Activated CD8-positive, alpha-beta memory T cell treated with anti-CD3 and anti-CD28 coated beads, Interleukin-2, amount 50 U/mL, for 1 hour (primary cell): ENCODE measurements around the gene BMPR2.
"Not testable (repeated sequence)": the region's sequence is repeated elsewhere in the genome, so short reads cannot be mapped to it uniquely, and the experiment has no call there.

Source experiments
- DNase-seq: peaks from one replicate; pipeline ENCODE4 v3.0.0-alpha.2; 2020; ENCODE audit errors: extremely low read depth

Gene BMPR2

DNA sequence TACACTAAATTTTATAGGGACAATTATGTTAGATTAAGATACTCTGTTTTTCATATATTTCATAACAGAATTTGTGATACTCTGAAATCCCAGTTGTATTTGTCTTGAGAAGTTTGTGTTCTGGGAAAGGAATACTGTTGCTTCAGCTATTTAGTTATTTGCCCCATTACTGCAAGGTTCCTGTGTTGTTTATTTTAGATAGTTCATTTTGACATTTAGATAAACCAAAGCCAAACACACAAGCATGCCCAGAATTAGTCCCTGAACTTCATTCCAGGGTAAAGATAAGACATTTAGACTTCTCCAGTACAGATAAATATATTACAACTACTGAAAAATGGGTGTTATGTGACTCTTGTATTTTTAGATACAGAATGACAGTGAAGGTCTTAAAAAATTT lies 74.7 kb downstream of the BMPR2 start:
- DNase-seq = no peak

DNA sequence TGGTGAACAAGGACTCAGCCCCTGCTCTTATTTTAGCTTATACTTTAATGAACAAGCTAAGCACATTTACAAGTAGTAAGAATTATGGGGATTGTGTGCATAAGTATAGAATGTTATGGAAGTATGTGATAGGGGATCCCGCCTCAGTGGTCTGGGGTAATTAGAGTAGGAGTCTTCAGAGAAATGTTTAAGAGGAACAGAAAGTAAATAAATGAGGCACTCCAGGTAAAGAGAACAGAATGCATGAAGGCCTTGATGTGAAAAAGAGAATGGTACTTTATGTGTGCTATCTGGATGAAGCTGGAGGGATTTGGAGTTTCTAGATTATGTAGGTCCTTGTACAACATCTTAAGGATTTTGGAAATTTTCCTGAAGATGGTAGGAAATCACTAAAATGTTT lies 76.6 kb downstream of the BMPR2 start:
- DNase-seq = no peak

- DNase-seq = no peak
Observed at GRCh38 chr2:202454536-202454935, 78.4 kb downstream of the BMPR2 start.

- DNase-seq = no peak
Observed at GRCh38 chr2:202455114-202455513, 79.0 kb downstream of the BMPR2 start.

DNA sequence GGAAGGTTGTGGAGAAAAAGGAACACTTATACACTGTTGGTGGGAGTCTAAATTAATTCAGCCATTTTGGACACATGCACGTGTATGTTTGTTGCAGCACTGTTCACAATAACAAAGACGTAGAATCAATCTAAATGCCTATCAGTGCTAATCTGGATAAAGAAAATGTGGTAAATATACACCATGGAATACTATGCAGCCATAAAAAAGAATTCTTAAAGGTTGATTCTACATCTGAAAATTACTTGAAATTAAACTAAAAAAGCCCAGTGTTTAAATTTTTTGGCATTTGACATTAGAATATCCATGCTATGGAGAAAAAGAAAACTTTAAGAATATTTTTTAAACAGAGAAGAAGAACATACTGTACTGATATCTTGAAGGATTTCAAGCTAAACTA lies 84.0 kb downstream of the BMPR2 start:
- DNase-seq = no peak

DNA sequence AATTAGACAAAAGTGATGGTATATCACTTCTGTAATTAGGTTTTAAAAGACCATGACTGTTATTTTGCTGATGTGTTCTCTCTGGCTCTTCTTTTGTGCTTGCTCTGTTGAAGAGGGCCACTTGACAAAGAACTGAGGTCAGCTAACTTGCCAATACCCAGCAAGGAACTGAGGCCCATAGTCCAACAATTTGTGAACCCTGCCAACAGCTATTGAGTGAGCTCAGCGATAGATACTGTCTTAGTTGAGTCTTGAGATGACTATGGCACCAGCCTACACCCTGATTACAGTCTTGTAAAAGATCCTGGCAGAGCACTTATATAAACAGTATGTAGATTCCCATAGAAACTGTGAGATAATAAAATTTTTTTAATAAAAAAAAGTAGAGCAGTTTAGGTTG lies 103.0 kb downstream of the BMPR2 start:
- no peak for DNase-seq

DNA sequence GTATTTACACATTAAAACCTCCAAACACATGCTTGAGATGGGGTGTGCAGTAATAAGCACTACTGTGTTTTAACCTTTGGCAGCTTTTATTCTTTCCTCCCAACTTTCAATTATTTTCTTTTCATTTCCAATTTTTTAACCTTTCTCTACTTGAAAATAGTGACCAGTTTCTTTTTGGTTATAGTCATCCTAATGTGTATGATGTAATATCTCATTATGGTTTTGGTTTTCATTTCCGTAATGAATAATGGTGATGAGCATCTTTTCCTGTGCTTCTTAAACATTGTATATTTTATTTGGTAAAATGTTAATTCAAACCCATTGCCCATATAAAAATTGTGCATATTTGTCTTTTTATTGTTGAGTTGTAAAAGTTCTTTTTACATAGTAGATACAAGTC lies 103.5 kb downstream of the BMPR2 start:
- DNase-seq = no peak

DNA sequence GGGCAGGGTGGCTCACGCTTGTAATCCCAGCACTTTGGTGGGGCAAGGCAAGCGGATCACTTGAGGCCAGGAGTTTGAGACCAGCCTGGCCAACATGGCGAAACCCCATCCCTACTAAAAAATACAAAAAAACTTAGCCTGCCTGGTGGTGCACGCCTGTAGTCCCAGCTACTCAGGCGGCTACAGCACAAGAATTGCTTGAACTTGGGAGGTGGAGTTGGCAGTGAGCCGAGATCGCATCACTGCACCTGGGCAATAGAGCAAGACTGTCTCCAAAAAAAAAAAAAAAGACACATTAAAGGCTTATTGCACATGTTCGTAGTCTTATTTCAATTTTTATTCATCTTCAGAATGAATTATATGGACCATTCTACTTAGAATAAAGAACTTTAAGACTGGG lies 110.2 kb downstream of the BMPR2 start:
- DNase-seq = no peak

GRCh38 chr2:202488671-202489070 lies 112.5 kb downstream of the BMPR2 start:
- no peak for DNase-seq

DNA sequence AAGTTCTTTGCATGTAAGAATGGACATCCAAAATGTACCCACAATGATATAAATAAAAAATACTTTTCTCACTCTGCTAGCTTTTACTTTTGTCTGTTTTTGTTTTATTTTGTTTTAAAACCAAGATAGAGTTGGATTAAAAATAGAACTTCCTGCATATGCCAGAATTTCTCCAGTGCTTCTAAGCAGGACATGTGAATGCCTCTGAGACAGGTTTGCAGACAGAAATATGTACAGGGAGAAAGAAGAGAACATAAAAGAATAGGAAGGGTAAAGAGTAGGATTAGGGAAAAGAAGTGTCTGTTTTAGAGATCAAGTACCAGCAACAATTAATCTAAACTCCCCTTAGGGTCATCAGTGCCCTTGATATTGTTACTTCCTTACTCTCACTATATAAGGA lies 114.4 kb downstream of the BMPR2 start:
- DNase-seq = no peak

- DNase-seq = no peak
Observed at GRCh38 chr2:202491514-202491913, 115.4 kb downstream of the BMPR2 start.

GRCh38 chr2:202494300-202495229 lies 118.4 kb downstream of the BMPR2 start:
- no peak for DNase-seq

- no peak for DNase-seq
Observed at GRCh38 chr2:202495230-202495604, 119.1 kb downstream of the BMPR2 start.

- DNase-seq = not testable (repeated sequence)
Observed at GRCh38 chr2:202496835-202497472, 120.8 kb downstream of the BMPR2 start.

DNA sequence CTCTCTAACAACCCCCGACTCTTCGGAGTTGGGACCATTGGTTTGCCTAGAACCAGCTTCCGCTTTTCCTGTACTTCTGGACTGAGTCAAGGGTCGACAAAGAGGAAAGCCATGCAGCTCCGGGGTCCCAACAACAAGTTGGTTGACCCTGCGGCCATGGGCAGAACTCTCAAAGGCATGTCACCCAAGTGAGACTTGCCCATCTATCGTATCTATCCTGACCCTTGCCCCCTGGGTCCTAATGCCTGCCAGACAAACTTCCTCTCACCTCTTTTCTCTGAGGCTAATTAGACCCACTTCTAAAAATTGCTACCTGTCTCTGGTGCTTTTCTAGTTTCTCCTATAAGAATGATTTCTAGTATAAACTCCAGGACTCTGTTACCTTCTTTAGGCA lies 121.3 kb downstream of the BMPR2 start:
- not testable (repeated sequence) for DNase-seq

GRCh38 chr2:202499841-202500240 lies 123.7 kb downstream of the BMPR2 start:
- not testable (repeated sequence) for DNase-seq

GRCh38 chr2:202503276-202503675 lies 127.1 kb downstream of the BMPR2 start:
- DNase-seq = not testable (repeated sequence)

DNA sequence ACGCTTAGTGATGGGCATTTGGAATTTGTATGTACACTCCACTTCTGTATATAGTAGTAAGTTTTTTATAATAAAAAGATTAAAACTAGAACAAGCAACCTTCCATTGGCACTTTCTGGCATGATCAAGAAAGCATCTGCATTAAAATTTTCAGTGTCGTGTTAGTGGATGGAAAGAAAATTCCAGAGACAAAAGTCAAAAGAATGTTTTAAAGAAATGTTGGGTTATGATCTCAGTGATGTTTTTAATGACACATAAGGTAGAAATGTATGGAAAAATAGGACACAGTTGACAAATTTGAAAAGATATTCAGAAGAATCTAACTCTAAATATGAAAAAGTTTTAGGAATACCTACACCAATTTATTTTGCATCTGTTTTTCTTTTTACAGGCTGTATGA lies 132.6 kb downstream of the BMPR2 start:
- no peak for DNase-seq

DNA sequence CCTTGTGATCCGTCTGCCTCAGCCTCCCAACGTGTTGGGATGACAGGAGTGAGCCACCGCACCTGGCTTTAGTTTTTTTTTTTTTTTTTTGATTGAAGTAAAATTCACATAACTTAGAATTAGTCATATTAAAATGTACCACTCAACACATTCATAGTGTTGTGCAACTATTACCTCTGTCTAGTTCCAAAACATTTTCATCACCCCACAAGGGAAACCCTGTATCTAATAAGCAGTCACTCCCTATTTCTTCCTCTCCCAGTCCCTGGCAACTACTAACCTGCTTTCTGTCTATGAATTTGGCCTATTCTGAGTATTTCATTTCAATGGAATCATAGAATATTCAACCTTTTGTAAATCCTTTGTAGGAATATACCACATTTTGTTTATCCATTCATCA lies 134.8 kb downstream of the BMPR2 start:
- no peak for DNase-seq

- no peak for DNase-seq
Observed at GRCh38 chr2:202512176-202512575, 136.0 kb downstream of the BMPR2 start.

DNA sequence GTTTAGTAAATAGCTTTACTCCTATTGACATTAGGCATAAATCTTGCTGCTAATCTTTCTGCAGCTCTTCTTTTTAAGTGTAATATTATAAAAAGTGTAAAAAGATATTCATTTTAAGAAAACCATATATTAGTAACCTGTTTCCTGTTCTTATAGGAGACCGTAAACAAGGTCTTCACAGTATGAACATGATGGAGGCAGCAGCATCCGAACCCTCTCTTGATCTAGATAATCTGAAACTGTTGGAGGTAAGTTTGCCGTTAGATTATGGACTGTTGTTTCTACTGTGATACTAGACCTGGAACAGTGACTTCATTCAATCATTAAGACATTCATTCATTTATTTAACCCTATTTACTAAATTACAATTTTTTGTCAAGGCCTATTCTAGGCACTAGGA lies 138.6 kb downstream of the BMPR2 start:
- no peak for DNase-seq

GRCh38 chr2:202519453-202519852 lies 143.3 kb downstream of the BMPR2 start:
- DNase-seq = no peak

- no peak for DNase-seq
Observed at GRCh38 chr2:202521470-202521869, 145.3 kb downstream of the BMPR2 start.
